ENCODE measurements around the gene KIAA0319L.

DNA sequence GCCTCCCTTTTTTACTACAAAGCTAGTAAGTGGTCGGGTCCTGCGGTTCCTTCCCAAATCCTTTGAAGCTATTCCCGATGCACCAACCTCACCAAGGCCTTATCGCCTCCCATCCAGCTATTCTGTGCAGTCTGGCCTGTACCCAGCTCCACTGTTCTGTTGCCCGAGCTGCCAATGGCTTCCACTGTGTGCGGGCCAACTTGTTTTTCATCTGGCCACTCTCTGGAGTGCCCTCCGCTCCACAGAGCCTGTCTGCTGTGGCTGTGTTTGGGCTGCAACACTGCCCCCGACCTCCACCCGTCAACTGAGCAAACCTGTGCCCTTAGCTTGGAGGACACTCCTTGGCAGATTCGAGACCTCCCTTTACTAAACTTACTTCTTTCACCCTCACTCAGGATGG is 125.0 kb downstream of the KIAA0319L start:
- TF ChIP-seq, protein P1, sequence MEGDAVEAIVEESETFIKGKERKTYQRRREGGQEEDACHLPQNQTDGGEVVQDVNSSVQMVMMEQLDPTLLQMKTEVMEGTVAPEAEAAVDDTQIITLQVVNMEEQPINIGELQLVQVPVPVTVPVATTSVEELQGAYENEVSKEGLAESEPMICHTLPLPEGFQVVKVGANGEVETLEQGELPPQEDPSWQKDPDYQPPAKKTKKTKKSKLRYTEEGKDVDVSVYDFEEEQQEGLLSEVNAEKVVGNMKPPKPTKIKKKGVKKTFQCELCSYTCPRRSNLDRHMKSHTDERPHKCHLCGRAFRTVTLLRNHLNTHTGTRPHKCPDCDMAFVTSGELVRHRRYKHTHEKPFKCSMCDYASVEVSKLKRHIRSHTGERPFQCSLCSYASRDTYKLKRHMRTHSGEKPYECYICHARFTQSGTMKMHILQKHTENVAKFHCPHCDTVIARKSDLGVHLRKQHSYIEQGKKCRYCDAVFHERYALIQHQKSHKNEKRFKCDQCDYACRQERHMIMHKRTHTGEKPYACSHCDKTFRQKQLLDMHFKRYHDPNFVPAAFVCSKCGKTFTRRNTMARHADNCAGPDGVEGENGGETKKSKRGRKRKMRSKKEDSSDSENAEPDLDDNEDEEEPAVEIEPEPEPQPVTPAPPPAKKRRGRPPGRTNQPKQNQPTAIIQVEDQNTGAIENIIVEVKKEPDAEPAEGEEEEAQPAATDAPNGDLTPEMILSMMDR (IDR thresholded peaks at IDR 0.05) = no peak
- TF ChIP-seq ZFX (IDR thresholded peaks at IDR 0.05; ENCODE audit: borderline replicate concordance) = no peak

All from 22Rv1 (cell line).